HUES48 (cell line): ENCODE measurements around the gene KCNJ12.
A peak's percentile ranks its signal among the peaks of the same experiment; 100 is the strongest.

ENCODE experiments used
- H3K27ac ChIP-seq: one replicate; pipeline ENCODE4 v1.7.0; 2013; ENCODE audit warnings: low read depth, low read length, inconsistent platforms
- H3K27me3 ChIP-seq: 2 replicates; pipeline ENCODE4 v1.6.1; 2013; ENCODE audit warnings: mild to moderate bottlenecking, low read length; ENCODE audit not compliant: control insufficient read depth, insufficient read depth
- H3K36me3 ChIP-seq: 2 replicates; pipeline ENCODE4 v1.6.1; 2013; ENCODE audit warnings: low read length; ENCODE audit not compliant: control insufficient read depth, insufficient read depth
- H3K4me1 ChIP-seq: 2 replicates; pipeline ENCODE4 v1.6.1; 2013; ENCODE audit warnings: mild to moderate bottlenecking, low read length; ENCODE audit not compliant: control insufficient read depth, insufficient read depth
- H3K4me3 ChIP-seq: 2 replicates; pipeline ENCODE4 v1.5.1; 2013; ENCODE audit warnings: mild to moderate bottlenecking, low read depth, low read length
- H3K9ac ChIP-seq: 2 replicates; pipeline ENCODE4 v1.6.1; 2013; ENCODE audit warnings: mild to moderate bottlenecking, low read depth, low read length, moderate library complexity
- H3K9me3 ChIP-seq: 2 replicates; pipeline ENCODE4 v1.6.1; 2013; ENCODE audit warnings: low read length; ENCODE audit not compliant: control insufficient read depth, insufficient read depth

Gene KCNJ12

GRCh38 chr17:21358682-21359482 lies 17.3 kb upstream of the KCNJ12 start:
- Histone ChIP-seq H3K27me3 (peaks cover 15% of the 10 kb centered on the region), H3K4me3 (no peak overlapping the region), H3K4me1 (peaks cover 24% of the 10 kb centered on the region), H3K9me3 (no peaks in the 10 kb centered on the region), H3K9ac (no peak overlapping the region), H3K27ac (no peak overlapping the region), H3K36me3 (no peaks in the 10 kb centered on the region)

- Histone ChIP-seq H3K9ac (no peak overlapping the region), H3K9me3 (no peaks in the 10 kb centered on the region), H3K36me3 (no peaks in the 10 kb centered on the region), H3K4me1 (peaks cover 24% of the 10 kb centered on the region), H3K27ac (no peak overlapping the region), H3K4me3 (no peak overlapping the region), H3K27me3 (peaks cover 15% of the 10 kb centered on the region)
Measured at GRCh38 chr17:21359483-21359840, 16.7 kb upstream of the KCNJ12 start.

GRCh38 chr17:21360048-21360447 lies 16.1 kb upstream of the KCNJ12 start:
- Histone ChIP-seq H3K36me3 (no peaks in the 10 kb centered on the region), H3K9ac (no peak overlapping the region), H3K9me3 (no peaks in the 10 kb centered on the region), H3K27ac (no peak overlapping the region), H3K27me3 (peaks cover 15% of the 10 kb centered on the region), H3K4me1 (peaks cover 24% of the 10 kb centered on the region), H3K4me3 (no peak overlapping the region)

GRCh38 chr17:21361020-21361809 lies 14.9 kb upstream of the KCNJ12 start:
- Histone ChIP-seq H3K9ac (no peak overlapping the region), H3K9me3 (no peaks in the 10 kb centered on the region), H3K27ac (no peak overlapping the region), H3K27me3 (peaks cover 15% of the 10 kb centered on the region), H3K36me3 (no peaks in the 10 kb centered on the region), H3K4me3 (no peak overlapping the region), H3K4me1 (peaks cover 24% of the 10 kb centered on the region)

DNA sequence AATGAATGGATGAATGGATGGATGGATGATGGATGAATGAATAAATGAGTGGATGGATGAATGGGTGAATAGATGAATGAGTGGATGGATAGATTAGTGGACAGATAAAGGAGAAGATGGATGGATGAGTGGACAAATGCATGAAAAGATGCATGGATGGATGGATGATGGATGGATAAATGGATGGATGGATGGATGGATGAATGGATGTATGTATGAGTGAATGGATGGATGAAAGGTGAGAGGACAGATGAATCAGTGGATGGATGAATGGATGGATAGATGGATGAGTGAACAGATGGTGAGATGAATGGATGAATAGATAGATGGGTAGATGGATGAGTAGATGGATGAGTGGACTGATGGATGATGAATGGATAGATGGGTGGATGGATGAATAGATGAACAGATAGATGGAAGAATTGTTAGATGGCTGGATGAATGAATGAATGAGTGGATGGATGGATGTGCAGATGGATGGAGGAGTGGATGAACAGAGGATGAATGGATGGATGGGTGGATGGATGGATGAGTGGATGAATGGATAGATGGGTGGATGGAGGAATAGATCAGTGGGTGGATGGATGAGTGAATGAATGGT lies 13.7 kb upstream of the KCNJ12 start:
- Histone ChIP-seq H3K4me1 (peaks cover 24% of the 10 kb centered on the region), H3K9ac (no peak overlapping the region), H3K27ac (no peak overlapping the region), H3K4me3 (no peak overlapping the region), H3K9me3 (no peaks in the 10 kb centered on the region), H3K36me3 (no peaks in the 10 kb centered on the region), H3K27me3 (peaks cover 15% of the 10 kb centered on the region)

- H3K4me1 ChIP-seq = peaks cover 20% of the 10 kb centered on the region
- H3K27ac ChIP-seq = no peak overlapping the region
- H3K9me3 ChIP-seq = no peaks in the 10 kb centered on the region
- H3K9ac ChIP-seq = no peak overlapping the region
- no peaks in the 10 kb centered on the region for H3K36me3 ChIP-seq
- H3K27me3 ChIP-seq = peaks cover 15% of the 10 kb centered on the region
- H3K4me3 ChIP-seq = no peak overlapping the region
Measured at GRCh38 chr17:21363776-21364642, 12.1 kb upstream of the KCNJ12 start.

DNA sequence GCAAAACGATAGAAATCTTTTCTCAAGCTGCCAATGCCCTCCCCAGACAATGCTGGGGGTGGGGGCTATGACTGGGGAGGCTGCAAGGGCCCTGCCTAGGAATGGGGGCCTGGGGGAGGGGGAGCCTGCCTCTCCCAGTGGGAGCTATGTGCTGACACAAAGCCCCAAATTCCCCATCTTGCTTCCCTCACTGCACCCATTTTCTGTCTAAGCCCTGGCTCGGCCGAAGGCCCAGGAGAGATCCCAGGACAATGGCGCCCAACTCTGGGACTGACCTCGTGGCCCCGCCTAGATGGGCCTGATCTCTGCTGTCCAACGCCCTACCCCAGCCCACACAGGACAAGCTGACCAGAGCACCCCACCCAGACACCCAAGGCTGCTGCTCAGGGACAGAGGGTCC lies 11.1 kb upstream of the KCNJ12 start:
- H3K4me1 ChIP-seq = peaks cover 11% of the 10 kb centered on the region
- no peak overlapping the region for H3K27ac ChIP-seq
- no peaks in the 10 kb centered on the region for H3K36me3 ChIP-seq
- H3K9me3 ChIP-seq = no peaks in the 10 kb centered on the region
- no peak overlapping the region for H3K9ac ChIP-seq
- H3K27me3 ChIP-seq = peaks cover 11% of the 10 kb centered on the region
- H3K4me3 ChIP-seq = no peak overlapping the region

DNA sequence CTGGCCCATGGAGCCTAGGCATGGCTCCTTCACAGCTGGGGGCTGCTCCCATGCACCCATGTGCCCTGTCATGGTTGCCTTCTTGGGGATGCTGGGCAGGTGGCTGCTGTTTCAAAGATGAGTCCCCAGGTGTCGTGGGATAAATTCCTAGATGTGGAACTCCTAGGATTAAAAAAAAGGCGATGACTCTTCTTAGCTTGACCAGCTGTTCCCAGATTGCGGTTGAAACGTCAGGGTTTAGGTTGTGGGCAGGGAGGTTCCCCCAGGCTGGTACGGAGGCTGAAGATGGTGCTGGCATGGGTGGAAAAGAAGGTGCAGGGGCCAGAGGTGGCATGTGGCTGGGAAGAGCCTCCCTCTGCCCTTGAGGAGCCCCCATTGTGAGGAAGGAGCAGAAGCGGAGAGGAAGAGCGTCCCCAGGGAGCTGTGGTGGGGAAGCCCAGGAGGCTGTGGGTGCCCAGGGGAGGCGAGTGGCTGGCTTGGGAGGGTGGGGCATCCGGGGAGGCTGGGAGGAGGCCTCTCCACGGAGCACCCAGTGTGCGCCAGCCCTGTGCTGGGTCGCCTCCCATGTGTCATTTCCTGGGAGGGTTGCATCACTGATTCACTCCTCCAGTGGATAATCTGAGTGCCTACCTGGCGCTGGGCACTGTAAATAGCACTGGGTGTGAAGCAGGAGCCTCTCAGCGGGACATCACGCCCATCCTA lies 7.5 kb upstream of the KCNJ12 start:
- H3K27ac ChIP-seq = no peak overlapping the region
- no peaks in the 10 kb centered on the region for H3K36me3 ChIP-seq
- peaks cover 10% of the 10 kb centered on the region; the same call in 1 of the 2 replicates for H3K27me3 ChIP-seq
- no peak overlapping the region for H3K4me3 ChIP-seq
- no peaks in the 10 kb centered on the region for H3K9me3 ChIP-seq
- H3K4me1 ChIP-seq = peaks cover 11% of the 10 kb centered on the region
- no peak overlapping the region for H3K9ac ChIP-seq

DNA sequence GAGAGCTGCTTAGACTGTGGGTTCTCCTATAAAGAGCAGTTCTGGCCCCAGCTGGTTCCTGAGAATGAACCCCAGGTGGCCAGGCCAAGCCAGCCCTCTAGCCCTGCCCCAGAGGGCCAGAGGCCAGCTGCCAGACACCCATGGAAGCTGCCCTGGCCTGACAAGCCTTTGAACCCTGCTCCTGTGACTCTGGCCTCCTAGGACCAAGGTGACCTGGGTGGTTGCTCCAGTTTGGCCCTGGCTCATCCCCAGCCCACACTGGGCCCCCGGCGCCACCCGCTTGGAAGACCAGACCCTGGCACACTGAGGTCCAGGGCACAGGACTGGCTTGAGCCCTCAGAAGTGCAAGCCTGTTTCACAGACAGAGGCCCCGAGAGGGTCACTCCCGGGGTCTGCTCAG lies 6.8 kb upstream of the KCNJ12 start:
- no peak overlapping the region for H3K9ac ChIP-seq
- no peak overlapping the region for H3K27ac ChIP-seq

GRCh38 chr17:21370430-21370829 lies 5.7 kb upstream of the KCNJ12 start:
- H3K27me3 ChIP-seq = peaks cover 23% of the 10 kb centered on the region
- H3K4me3 ChIP-seq = no peak overlapping the region
- peaks cover 11% of the 10 kb centered on the region for H3K4me1 ChIP-seq
- H3K9me3 ChIP-seq = no peaks in the 10 kb centered on the region
- H3K36me3 ChIP-seq = no peaks in the 10 kb centered on the region
- no peak overlapping the region for H3K9ac ChIP-seq
- H3K27ac ChIP-seq = peak overlapping the region; percentile 57

More for the DNA sequence above, 6.8 kb upstream of the KCNJ12 start:
- H3K4me3 ChIP-seq = no peak overlapping the region
- peaks cover 12% of the 10 kb centered on the region; the same call in 1 of the 2 replicates for H3K27me3 ChIP-seq
- no peaks in the 10 kb centered on the region for H3K36me3 ChIP-seq
- peaks cover 11% of the 10 kb centered on the region for H3K4me1 ChIP-seq
- no peaks in the 10 kb centered on the region for H3K9me3 ChIP-seq
